Esophagus squamous epithelium (tissue), 5 donors: Measurements from ENCODE around the gene CA5A. TPM values are rescaled to one million over a fixed set of nuclear protein-coding genes. Genes with fewer than 3 reads are reported as not detected.

Source experiments
- DNase-seq: peaks from one replicate; lab custom pipeline; 2025; lab: John Stamatoyannopoulos, UW
- H3K27ac ChIP-seq, 4 donors: fragments of 200-600 bp; sonication (generic); one replicate each; pipeline ENCODE4 v1.5.1; 2016 to 2019; ENCODE audit warnings: mild to moderate bottlenecking in 1 of 4
- H3K27me3 ChIP-seq, 4 donors: fragments of 200-600 bp; sonication (generic); 1 replicate in 3 of 4; 2 replicates in 1 of 4; pipeline versions ENCODE4 v1.5.1 to v1.6.0; 2017 to 2021; ENCODE audit warnings: antibody characterized with exemption in 1 of 4
- H3K36me3 ChIP-seq, 3 donors: fragments of 200-600 bp; sonication (generic); one replicate each; pipeline ENCODE4 v1.5.1; 2016 to 2019
- H3K4me1 ChIP-seq, 3 donors: fragments of 200-600 bp; sonication (generic); one replicate each; pipeline ENCODE4 v1.5.1; 2017 to 2019
- H3K4me3 ChIP-seq, 4 donors: fragments of 200-600 bp; sonication (generic); 1 replicate in 3 of 4; 2 replicates in 1 of 4; pipeline ENCODE4 v1.5.1; 2016 to 2019; ENCODE audit warnings: mild to moderate bottlenecking in 2 of 4, moderate library complexity in 1 of 4
- H3K9me3 ChIP-seq, 3 donors: fragments of 200-600 bp; sonication (generic); one replicate each; pipeline ENCODE4 v1.5.1; 2016 to 2019
- POLR2A ChIP-seq, 4 donors: fragments of 450-650 bp; IDR thresholded peaks; one replicate each; pipeline ENCODE4 v1.6.1; 2017; ENCODE audit warnings: antibody characterized with exemption in 4 of 4, mild to moderate bottlenecking in 4 of 4, moderate library complexity in 3 of 4
- WGBS, 2 donors: methylation state at CpG; one replicate each; pipeline ENCODE4 v1.1.5; 2018; 5-methylcytosine and 5-hydroxymethylcytosine counted together
- intact Hi-C: fragments of 100-400 bp; cut with DNase I; formaldehyde crosslinking; loops from one replicate; pipeline ENCODE4 v1.15.0; 2022
- total RNA-seq, 4 donors: library from RNA; depleted of rRNA; stranded (reverse); fragments of >200 nt; gene quantifications; one replicate each; pipeline ENCODE4 v1.1.0, GENCODE V29; 2016
- TF ChIP-seq, protein P1 (sequence below), 6 experiments: fragments of 450-650 bp in 4 of 6; fragments of 200-600 bp in 2 of 6; sonication (generic) in 2 of 6; IDR thresholded peaks; one replicate each; pipeline ENCODE4 v1.5.1; 2016 to 2019; ENCODE audit warnings: antibody characterized with exemption in 6 of 6, mild to moderate bottlenecking in 4 of 6, moderate library complexity in 4 of 6
- donor health status: DM: yes; HTN: yes; CAD: no.

CA5A gene
- total RNA-seq, 4 donors from 2014 or later = not detected

DNA sequence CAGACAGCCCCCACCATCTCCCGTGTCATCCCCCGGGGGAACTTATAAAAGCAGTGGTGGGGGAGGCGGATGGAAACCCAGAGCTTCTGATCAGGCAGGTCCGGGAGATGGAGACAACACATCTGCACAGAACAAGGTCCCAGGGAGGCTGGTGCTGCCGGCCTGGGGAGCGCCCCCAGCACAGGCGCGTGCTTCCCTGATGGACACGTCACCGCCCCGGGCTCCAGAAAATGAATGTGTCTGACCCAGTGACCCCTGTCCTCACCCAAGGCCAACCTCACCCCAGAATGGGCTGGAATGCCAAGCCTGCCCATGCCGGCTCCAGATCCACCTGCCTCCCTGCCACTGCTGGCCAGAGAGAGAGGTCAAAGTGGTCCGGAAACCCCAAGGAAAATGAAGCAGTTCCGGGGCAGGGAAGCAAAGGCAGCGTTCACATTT is 79.5 kb downstream of the CA5A start:
- intact Hi-C loops = no loop called here
- Histone ChIP-seq H3K4me1 (peaks cover 70 to 99% (median 90%) of the 10 kb centered on the region in 3 donors), H3K9me3 (no peaks in the 10 kb centered on the region), H3K27me3 (peaks cover 0 to 6% (median 0%) of the 10 kb centered on the region in 4 donors), H3K36me3 (no peaks in the 10 kb centered on the region), H3K4me3 (peak overlapping the region in 3 of 4 donors; percentile 4 to 58 (median 33)), H3K27ac (peak overlapping the region; percentile 75 to 93 (median 86))
- no peak for DNase-seq
- WGBS, 2 donors = 45 to 61% methylated on average over 5 to 6 of the region's 15 CpGs
- TF ChIP-seq POLR2A (IDR thresholded peaks at IDR 0.05) = no peak

DNA sequence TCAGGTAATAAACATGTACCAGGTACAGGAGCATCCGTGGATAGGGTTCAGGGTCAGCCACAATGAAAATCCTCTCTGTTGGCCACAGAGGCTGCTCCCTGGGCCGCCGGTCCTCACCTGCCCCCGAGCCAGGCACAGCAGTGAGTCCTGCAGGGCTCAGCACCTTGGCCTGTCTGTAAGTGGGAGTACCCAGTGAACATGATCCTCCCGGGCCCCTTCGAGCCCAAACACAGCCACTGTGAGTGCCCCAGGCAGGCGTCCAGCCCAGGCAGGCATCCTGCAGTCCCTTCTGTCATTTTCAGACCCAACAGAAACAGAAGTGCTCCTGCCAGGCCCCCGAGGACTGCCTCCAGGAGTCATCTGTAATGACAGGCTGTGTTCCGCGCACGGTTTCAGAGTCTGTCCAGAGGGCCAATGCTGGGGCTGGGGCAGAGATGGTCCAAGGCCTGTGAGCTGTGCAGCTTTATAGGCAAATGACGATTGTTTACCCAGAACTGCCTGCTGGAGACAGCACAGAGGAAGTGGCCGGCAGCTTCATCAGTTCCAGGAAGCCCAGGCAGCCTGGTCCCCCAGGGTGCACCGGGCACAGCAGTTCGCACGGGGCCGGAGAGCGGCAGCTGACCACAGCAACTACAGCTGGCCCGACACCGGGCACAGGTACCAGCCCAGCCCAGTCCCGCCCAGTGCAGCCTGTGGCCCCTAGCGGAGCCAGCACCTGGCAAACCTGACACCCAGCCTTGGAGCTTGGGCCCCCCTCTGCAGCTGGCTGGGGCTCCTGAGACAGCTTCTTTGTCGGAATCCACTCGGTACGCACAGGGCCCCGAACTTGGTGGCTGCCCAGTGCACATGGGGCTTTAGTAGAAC is 80.2 kb downstream of the CA5A start:
- peak in 1 of 4 donors; percentile 74 for TF ChIP-seq POLR2A (IDR thresholded peaks at IDR 0.05)
- TF ChIP-seq, protein P1, sequence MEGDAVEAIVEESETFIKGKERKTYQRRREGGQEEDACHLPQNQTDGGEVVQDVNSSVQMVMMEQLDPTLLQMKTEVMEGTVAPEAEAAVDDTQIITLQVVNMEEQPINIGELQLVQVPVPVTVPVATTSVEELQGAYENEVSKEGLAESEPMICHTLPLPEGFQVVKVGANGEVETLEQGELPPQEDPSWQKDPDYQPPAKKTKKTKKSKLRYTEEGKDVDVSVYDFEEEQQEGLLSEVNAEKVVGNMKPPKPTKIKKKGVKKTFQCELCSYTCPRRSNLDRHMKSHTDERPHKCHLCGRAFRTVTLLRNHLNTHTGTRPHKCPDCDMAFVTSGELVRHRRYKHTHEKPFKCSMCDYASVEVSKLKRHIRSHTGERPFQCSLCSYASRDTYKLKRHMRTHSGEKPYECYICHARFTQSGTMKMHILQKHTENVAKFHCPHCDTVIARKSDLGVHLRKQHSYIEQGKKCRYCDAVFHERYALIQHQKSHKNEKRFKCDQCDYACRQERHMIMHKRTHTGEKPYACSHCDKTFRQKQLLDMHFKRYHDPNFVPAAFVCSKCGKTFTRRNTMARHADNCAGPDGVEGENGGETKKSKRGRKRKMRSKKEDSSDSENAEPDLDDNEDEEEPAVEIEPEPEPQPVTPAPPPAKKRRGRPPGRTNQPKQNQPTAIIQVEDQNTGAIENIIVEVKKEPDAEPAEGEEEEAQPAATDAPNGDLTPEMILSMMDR (IDR thresholded peaks at IDR 0.05) = no peak
- intact Hi-C loops = no loop called here
- H3K9me3 ChIP-seq = no peaks in the 10 kb centered on the region
- H3K36me3 ChIP-seq = peaks cover 0 to 7% (median 0%) of the 10 kb centered on the region in 3 donors
- DNase-seq = peak; percentile 28
- H3K4me3 ChIP-seq = peak overlapping the region in 3 of 4 donors; percentile 4 to 58 (median 33)
- WGBS, 2 donors = 27 to 29% methylated on average over 4 to 12 of the region's 26 CpGs
- peak overlapping the region; percentile 75 to 93 (median 86) for H3K27ac ChIP-seq
- peaks cover 0 to 13% (median 0%) of the 10 kb centered on the region in 4 donors for H3K27me3 ChIP-seq
- peaks cover 71 to 99% (median 87%) of the 10 kb centered on the region in 3 donors for H3K4me1 ChIP-seq

DNA sequence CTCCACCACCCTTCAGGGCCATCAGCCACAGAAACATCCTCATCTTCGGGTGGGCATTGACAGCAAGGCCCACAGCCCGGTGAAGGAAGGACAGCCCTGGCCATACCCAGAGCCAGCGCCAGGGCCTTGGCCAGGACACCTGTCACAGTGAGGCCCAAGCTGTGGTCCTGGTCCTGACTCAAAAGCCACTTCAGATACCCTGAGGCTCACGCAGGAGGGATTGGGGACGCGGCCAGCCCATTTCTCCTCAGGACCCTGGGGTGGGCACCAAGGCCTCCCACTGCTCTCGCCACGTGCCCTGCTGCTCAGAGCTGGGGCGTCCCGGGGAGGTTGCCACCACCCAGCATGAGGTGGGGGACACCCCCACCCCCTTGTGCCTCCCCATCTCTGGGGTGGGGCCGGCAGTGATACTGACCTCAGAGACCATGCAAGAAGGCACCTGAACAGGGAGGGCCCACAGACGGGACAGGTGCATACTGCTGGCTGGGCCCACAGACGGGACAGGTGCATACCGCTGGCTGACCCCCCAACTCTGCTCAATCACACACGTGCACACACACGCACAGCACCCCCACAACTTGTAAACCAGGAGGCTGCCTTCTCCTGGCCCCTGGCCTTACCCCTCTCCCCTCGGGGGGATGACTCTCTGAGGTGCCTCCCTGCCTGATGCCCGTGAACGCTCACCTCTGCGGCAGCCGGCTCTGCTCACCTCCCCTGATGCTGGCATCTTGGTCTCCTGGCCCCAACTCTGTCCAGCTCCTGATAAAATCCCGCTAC is 81.2 kb downstream of the CA5A start:
- no peak for DNase-seq
- peaks cover 0 to 13% (median 0%) of the 10 kb centered on the region in 4 donors for H3K27me3 ChIP-seq
- intact Hi-C loops = no loop called here
- 37% methylated on average over 2 of the region's 22 CpGs; no CpG with 5 or more reads in 1 of the 2 donors for WGBS, 2 donors
- no peaks in the 10 kb centered on the region for H3K9me3 ChIP-seq
- H3K4me1 ChIP-seq = peaks cover 71 to 100% (median 83%) of the 10 kb centered on the region in 3 donors
- H3K36me3 ChIP-seq = peaks cover 0 to 17% (median 0%) of the 10 kb centered on the region in 3 donors
- H3K27ac ChIP-seq = peak overlapping the region; percentile 75 to 93 (median 86)
- peak overlapping the region in 2 of 4 donors; percentile 33 to 58 for H3K4me3 ChIP-seq
- TF ChIP-seq POLR2A (IDR thresholded peaks at IDR 0.05) = no peak
- TF ChIP-seq, protein P1 (IDR thresholded peaks at IDR 0.05) = no peak

DNA sequence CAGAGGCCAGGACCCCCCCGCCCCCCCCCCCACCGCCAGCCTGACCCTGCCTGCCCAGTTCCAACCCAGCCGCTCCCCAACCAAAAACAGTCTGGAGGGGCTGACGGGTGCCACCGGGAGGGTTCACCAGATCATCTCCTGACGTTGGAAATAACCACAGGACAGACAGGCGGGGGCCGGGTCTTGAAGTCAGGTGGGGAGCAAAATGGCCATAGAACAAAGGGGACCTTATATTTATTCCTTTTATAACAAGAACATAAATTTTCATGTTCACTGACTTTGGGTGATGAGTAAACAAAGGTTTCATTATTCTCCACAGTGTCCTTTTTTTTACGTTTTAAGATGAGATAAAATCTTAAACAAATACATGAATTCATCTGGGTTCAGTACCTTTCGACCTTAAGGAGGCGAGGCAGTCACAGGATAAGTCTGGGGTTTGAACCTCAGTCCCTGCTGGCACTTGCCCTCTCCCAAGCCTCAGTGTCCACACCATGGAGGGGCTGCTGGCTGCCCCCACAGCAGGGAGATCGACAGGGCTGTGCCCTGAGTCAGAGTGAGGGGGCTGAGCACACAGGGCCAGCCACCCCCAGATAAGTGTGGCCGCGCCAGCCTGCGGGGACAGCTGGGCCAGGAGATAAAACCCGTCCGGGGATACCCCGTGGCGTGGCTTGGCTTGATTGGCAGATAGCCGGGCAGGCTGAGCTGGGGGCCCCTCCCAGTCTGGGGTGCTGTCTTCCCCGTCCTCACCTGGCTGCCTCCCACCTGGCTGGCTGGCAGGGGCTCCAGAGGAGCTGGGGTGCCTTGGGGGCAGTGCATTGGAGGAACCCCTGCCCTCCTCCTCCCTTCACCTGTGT is 82.0 kb downstream of the CA5A start:
- peaks cover 72 to 100% (median 89%) of the 10 kb centered on the region in 3 donors for H3K4me1 ChIP-seq
- H3K27ac ChIP-seq = peak overlapping the region; percentile 75 to 93 (median 86)
- H3K4me3 ChIP-seq = peak overlapping the region in 3 of 4 donors; percentile 29 to 58 (median 33)
- no peak for TF ChIP-seq POLR2A (IDR thresholded peaks at IDR 0.05)
- TF ChIP-seq, protein P1 (IDR thresholded peaks at IDR 0.05) = no peak
- no peak for DNase-seq
- peaks cover 0 to 23% (median 0%) of the 10 kb centered on the region in 3 donors for H3K36me3 ChIP-seq
- intact Hi-C loops = no loop called here
- no peaks in the 10 kb centered on the region for H3K9me3 ChIP-seq
- WGBS, 2 donors = 29 to 30% methylated on average over 9 to 10 of the region's 21 CpGs
- H3K27me3 ChIP-seq = peaks cover 0 to 13% (median 0%) of the 10 kb centered on the region in 4 donors
